Measurements from ENCODE around the gene PCGF1. TPM values are rescaled to one million over a fixed set of nuclear protein-coding genes. Genes with fewer than 3 reads are reported as not detected.
A peak's percentile ranks its signal among the peaks of the same experiment; 100 is the strongest.

The PCGF1 gene
- polyA plus RNA-seq, 1 donor = 25.5 TPM

- Histone ChIP-seq H3K27me3 (ENCODE audit: control insufficient read depth, insufficient read depth, low read length) (peaks cover 38% of the 10 kb centered on the region), H3K27ac (ENCODE audit: low read length) (no peak overlapping the region), H3K36me3 (ENCODE audit: control insufficient read depth, insufficient read depth, low read length) (peaks cover 8% of the 10 kb centered on the region), H3K4me1 (ENCODE audit: control insufficient read depth, insufficient read depth, low read length) (no peaks in the 10 kb centered on the region), H3K9me3 (ENCODE audit: control insufficient read depth, low read depth, low read length) (no peaks in the 10 kb centered on the region), H3K4me3 (ENCODE audit: low read length) (no peak overlapping the region)
- DNase-seq = no peak
- no CpG with 5 or more reads among the region's 4 CpGs for WGBS (ENCODE audit: insufficient coverage, low lambda C conversion rate)
These were observed 29.6 kb upstream of the PCGF1 start for GRCh38 chr2:74537140-74537539.

- peaks cover 12% of the 10 kb centered on the region for H3K36me3 ChIP-seq (ENCODE audit: control insufficient read depth, insufficient read depth, low read length)
- DNase-seq = no peak
- no peak overlapping the region for H3K4me3 ChIP-seq (ENCODE audit: low read length)
- H3K4me1 ChIP-seq (ENCODE audit: control insufficient read depth, insufficient read depth, low read length) = no peaks in the 10 kb centered on the region
- H3K27me3 ChIP-seq (ENCODE audit: control insufficient read depth, insufficient read depth, low read length) = peaks cover 38% of the 10 kb centered on the region
- no peaks in the 10 kb centered on the region for H3K9me3 ChIP-seq (ENCODE audit: control insufficient read depth, low read depth, low read length)
- no peak overlapping the region for H3K27ac ChIP-seq (ENCODE audit: low read length)
- WGBS (ENCODE audit: insufficient coverage, low lambda C conversion rate) = no CpG with 5 or more reads among the region's 23 CpGs
These were observed 28.9 kb upstream of the PCGF1 start for GRCh38 chr2:74536166-74536950.

- WGBS (ENCODE audit: insufficient coverage, low lambda C conversion rate) = no CpG with 5 or more reads among the region's 10 CpGs
These were observed 28.0 kb upstream of the PCGF1 start for GRCh38 chr2:74535440-74535965.

GRCh38 chr2:74534411-74534810, 26.9 kb upstream of the PCGF1 start:
- no peak overlapping the region for H3K4me3 ChIP-seq (ENCODE audit: low read length)
- H3K4me1 ChIP-seq (ENCODE audit: control insufficient read depth, insufficient read depth, low read length) = peaks cover 7% of the 10 kb centered on the region
- H3K9me3 ChIP-seq (ENCODE audit: control insufficient read depth, low read depth, low read length) = no peaks in the 10 kb centered on the region
- H3K27me3 ChIP-seq (ENCODE audit: control insufficient read depth, insufficient read depth, low read length) = peaks cover 31% of the 10 kb centered on the region
- H3K27ac ChIP-seq (ENCODE audit: low read length) = no peak overlapping the region
- no peak for DNase-seq
- H3K36me3 ChIP-seq (ENCODE audit: control insufficient read depth, insufficient read depth, low read length) = peaks cover 13% of the 10 kb centered on the region
- WGBS (ENCODE audit: insufficient coverage, low lambda C conversion rate) = no CpG with 5 or more reads among the region's 12 CpGs

More at GRCh38 chr2:74535440-74535965, 28.0 kb upstream of the PCGF1 start:
- DNase-seq = no peak
- Histone ChIP-seq H3K27ac (ENCODE audit: low read length) (no peak overlapping the region), H3K36me3 (ENCODE audit: control insufficient read depth, insufficient read depth, low read length) (peaks cover 13% of the 10 kb centered on the region), H3K9me3 (ENCODE audit: control insufficient read depth, low read depth, low read length) (no peaks in the 10 kb centered on the region), H3K4me3 (ENCODE audit: low read length) (no peak overlapping the region), H3K4me1 (ENCODE audit: control insufficient read depth, insufficient read depth, low read length) (peaks cover 7% of the 10 kb centered on the region), H3K27me3 (ENCODE audit: control insufficient read depth, insufficient read depth, low read length) (peaks cover 38% of the 10 kb centered on the region)

GRCh38 chr2:74533464-74533863, 26.0 kb upstream of the PCGF1 start:
- Histone ChIP-seq H3K9me3 (ENCODE audit: control insufficient read depth, low read depth, low read length) (no peaks in the 10 kb centered on the region), H3K27me3 (ENCODE audit: control insufficient read depth, insufficient read depth, low read length) (peaks cover 22% of the 10 kb centered on the region), H3K36me3 (ENCODE audit: control insufficient read depth, insufficient read depth, low read length) (peaks cover 13% of the 10 kb centered on the region), H3K4me3 (ENCODE audit: low read length) (no peak overlapping the region), H3K4me1 (ENCODE audit: control insufficient read depth, insufficient read depth, low read length) (peaks cover 10% of the 10 kb centered on the region), H3K27ac (ENCODE audit: low read length) (no peak overlapping the region)
- 100% methylated on average over 1 of the region's 4 CpGs for WGBS (ENCODE audit: insufficient coverage, low lambda C conversion rate)
- no peak for DNase-seq

GRCh38 chr2:74532222-74532621, 24.7 kb upstream of the PCGF1 start:
- no peak overlapping the region for H3K27ac ChIP-seq (ENCODE audit: low read length)
- no peak overlapping the region for H3K4me3 ChIP-seq (ENCODE audit: low read length)
- peaks cover 15% of the 10 kb centered on the region for H3K4me1 ChIP-seq (ENCODE audit: control insufficient read depth, insufficient read depth, low read length)
- H3K27me3 ChIP-seq (ENCODE audit: control insufficient read depth, insufficient read depth, low read length) = peaks cover 11% of the 10 kb centered on the region
- H3K36me3 ChIP-seq (ENCODE audit: control insufficient read depth, insufficient read depth, low read length) = peaks cover 24% of the 10 kb centered on the region
- DNase-seq = peak in 1 of 2 donors; percentile 37
- H3K9me3 ChIP-seq (ENCODE audit: control insufficient read depth, low read depth, low read length) = no peaks in the 10 kb centered on the region

- no CpG with 5 or more reads among the region's 7 CpGs for WGBS (ENCODE audit: insufficient coverage, low lambda C conversion rate)
- peaks cover 15% of the 10 kb centered on the region for H3K4me1 ChIP-seq (ENCODE audit: control insufficient read depth, insufficient read depth, low read length)
- H3K27ac ChIP-seq (ENCODE audit: low read length) = no peak overlapping the region
- peaks cover 29% of the 10 kb centered on the region for H3K36me3 ChIP-seq (ENCODE audit: control insufficient read depth, insufficient read depth, low read length)
- no peak for DNase-seq
- H3K27me3 ChIP-seq (ENCODE audit: control insufficient read depth, insufficient read depth, low read length) = peaks cover 6% of the 10 kb centered on the region
- H3K4me3 ChIP-seq (ENCODE audit: low read length) = no peak overlapping the region
- H3K9me3 ChIP-seq (ENCODE audit: control insufficient read depth, low read depth, low read length) = no peaks in the 10 kb centered on the region
These were observed 24.2 kb upstream of the PCGF1 start for GRCh38 chr2:74531666-74532065.

- Histone ChIP-seq H3K9me3 (ENCODE audit: control insufficient read depth, low read depth, low read length) (no peaks in the 10 kb centered on the region), H3K27ac (ENCODE audit: low read length) (peak overlapping the region; percentile 55), H3K4me3 (ENCODE audit: low read length) (peak overlapping the region; percentile 96), H3K27me3 (ENCODE audit: control insufficient read depth, insufficient read depth, low read length) (no peaks in the 10 kb centered on the region), H3K4me1 (ENCODE audit: control insufficient read depth, insufficient read depth, low read length) (peaks cover 15% of the 10 kb centered on the region), H3K36me3 (ENCODE audit: control insufficient read depth, insufficient read depth, low read length) (peaks cover 35% of the 10 kb centered on the region)
- peak in 1 of 2 donors; percentile 70 for DNase-seq
- WGBS (ENCODE audit: insufficient coverage, low lambda C conversion rate) = no CpG with 5 or more reads among the region's 54 CpGs
These were observed 23.0 kb upstream of the PCGF1 start for GRCh38 chr2:74530239-74531187.

GRCh38 chr2:74529357-74530238, 22.1 kb upstream of the PCGF1 start, which contains the start of the genes AUP1 and HTRA2:
Gene AUP1, minus strand, starts transcription at chr2:74529706. Its CDS starts 77 bp downstream, at chr2:74529629.
Gene HTRA2, plus strand, starts transcription at chr2:74529933. Its CDS starts 74 bp downstream, at chr2:74530007.
- Histone ChIP-seq H3K36me3 (ENCODE audit: control insufficient read depth, insufficient read depth, low read length) (peaks cover 35% of the 10 kb centered on the region), H3K27me3 (ENCODE audit: control insufficient read depth, insufficient read depth, low read length) (no peaks in the 10 kb centered on the region), H3K9me3 (ENCODE audit: control insufficient read depth, low read depth, low read length) (no peaks in the 10 kb centered on the region), H3K4me3 (ENCODE audit: low read length) (peak within 1 kb of the TSS; percentile 96), H3K4me1 (ENCODE audit: control insufficient read depth, insufficient read depth, low read length) (peaks cover 15% of the 10 kb centered on the region), H3K27ac (ENCODE audit: low read length) (peak within 1 kb of the TSS; percentile 91)
- peak; percentile 99 to 100 for DNase-seq
- WGBS (ENCODE audit: insufficient coverage, low lambda C conversion rate) = no CpG with 5 or more reads among the region's 87 CpGs
